Right ventricle myocardium inferior (tissue), 1 donor: Measurements from ENCODE around the gene JHY. TPM values are rescaled to one million over a fixed set of nuclear protein-coding genes. Genes with fewer than 3 reads are reported as not detected.

ENCODE experiments used
- ATAC-seq: fragments of 200-7000 bp; cut with Tn5 transposase; one replicate; pipeline ENCODE4 v1.9.1; 2020; ENCODE audit warnings: mild to moderate bottlenecking, moderate library complexity
- DNase-seq: peaks from one replicate; pipeline ENCODE4 v3.0.0; 2021; ENCODE audit errors: missing footprints
- intact Hi-C: fragments of 100-400 bp; cut with DNase I; formaldehyde crosslinking; loops from one replicate; pipeline ENCODE4 v1.11.0; 2022
- total RNA-seq: library from RNA; stranded (reverse); fragmentation: NEBNext Ultra II Directional; extraction: Animal tissue kit (Norgen Biotek cat#: 25700); gene quantifications from one replicate; pipeline ENCODE4 v1.2.1, GENCODE V29; 2021
- donor health status: DM: no; HTN: yes; CAD: no; lungs with severe emphysema.

Gene JHY
- total RNA-seq, 1 donor from 2014 or later, result 2.1 TPM

DNA sequence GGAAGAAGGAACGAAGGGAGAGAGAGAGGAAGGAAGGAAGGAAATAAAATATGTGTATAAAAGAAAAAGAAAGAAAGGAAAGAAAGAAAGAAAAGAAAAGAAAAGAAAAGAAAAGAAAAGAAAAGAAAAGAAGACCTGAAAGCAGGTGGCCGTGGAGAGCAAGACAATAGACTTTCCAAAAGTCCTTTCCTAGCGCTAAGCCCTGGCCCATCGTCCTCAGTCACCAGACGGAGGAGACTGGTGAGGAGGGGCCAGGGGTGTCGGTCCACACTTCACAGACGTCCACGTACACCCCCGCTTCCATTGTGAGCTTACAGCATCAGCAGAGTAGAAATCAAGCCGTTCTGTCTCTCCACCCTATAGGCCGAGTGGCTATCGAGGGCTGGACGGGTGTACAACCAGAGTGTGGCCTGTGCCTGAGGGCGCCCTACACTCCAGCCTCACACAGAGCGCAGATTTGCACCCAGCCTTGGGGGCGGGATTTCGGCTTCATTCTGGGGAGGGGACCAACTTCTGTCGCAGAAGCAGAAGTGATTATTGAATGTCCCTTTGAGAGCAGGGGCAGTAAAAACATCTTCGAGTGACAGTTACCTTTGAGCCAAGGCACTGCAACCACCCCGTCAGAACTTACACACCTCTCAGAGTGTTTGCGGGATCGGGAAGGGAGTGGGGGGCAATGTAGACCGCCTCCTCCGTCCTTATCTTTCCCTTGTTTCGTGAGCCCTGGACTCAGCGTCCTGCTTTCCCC lies 101.1 kb downstream of the JHY start:
- intact Hi-C loops, result no loop called here
- no peak for DNase-seq
- ATAC-seq, result no peak

GRCh38 chr11:122984186-122985011 lies 101.8 kb downstream of the JHY start:
- ATAC-seq (no peak), DNase-seq (no peak)
- intact Hi-C loops, result no loop called here

- DNase-seq (no peak), ATAC-seq (no peak)
- intact Hi-C loops, result no loop called here
These were observed 113.0 kb downstream of the JHY start for GRCh38 chr11:122995526-122995925.

GRCh38 chr11:122998727-122999366 lies 116.3 kb downstream of the JHY start:
- ATAC-seq (no peak), DNase-seq (no peak)
- intact Hi-C loops, result no loop called here

- DNase-seq (no peak), ATAC-seq (no peak)
- intact Hi-C loops, result no loop called here
These were observed 118.2 kb downstream of the JHY start for GRCh38 chr11:123000721-123001120.

DNA sequence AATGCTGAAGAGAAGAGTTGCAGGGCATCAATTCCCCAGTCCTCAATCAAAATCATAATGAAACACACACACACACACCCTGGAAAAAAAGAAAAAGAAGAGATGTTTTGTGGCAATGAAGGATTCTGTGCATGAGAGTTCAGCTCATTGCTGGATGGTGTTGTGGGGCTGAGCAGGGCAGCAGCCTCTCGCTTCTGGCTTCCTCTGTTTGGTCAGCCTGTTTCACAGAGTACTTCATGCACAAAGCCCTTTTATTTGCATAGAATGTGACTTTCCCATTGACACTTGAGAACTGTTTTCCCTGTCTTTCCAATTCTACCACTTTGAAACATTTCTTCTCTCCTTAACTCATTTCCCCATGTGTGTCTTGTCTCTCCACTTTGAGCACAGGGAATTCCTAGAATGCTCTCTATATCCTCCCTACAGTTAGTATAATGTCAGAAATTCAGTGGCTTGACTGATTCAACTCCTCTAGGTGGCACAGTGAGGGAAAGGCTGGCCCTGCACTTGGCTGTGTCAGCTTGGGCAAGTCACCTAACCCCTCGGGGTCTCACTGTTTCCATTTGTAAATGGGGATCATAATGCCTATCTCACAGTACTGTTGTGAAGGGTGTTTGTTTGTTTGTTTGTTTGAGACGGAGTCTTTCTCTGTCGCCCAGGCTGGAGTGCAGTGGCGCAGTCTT lies 124.4 kb downstream of the JHY start:
- no peak for ATAC-seq
- no peak for DNase-seq
- intact Hi-C loops, result no loop called here

Other genes starting within 250 kb of the JHY start
- 3.5 TPM for gene UBASH3B, start 227.0 kb upstream of the JHY start, total RNA-seq
- 0.11 TPM for gene CRTAM, start 44.3 kb upstream of the JHY start, total RNA-seq
- gene BSX, start 99.1 kb downstream of the JHY start, total RNA-seq, result not detected
- 1,349 TPM for gene HSPA8, start 179.4 kb downstream of the JHY start, total RNA-seq